K562 (cell line): ENCODE data around the gene CACNG7. TPM values are rescaled to one million over a fixed set of nuclear protein-coding genes. Genes with fewer than 3 reads are reported as not detected.
A peak's percentile ranks its signal among the peaks of the same experiment; 100 is the strongest.

ENCODE experiments used
- ATAC-seq: fragments of 200-7000 bp; cut with Tn5 transposase; 3 replicates; pipeline ENCODE4 v1.9.1; 2020; ENCODE audit warnings: moderate library complexity
- BruUV-seq: library from RNA; stranded (reverse); fragments of 400-500 nt; replicated peaks from 2 replicates; lab custom pipeline; 2021; lab: Mats Ljungman, UMichigan
- CTCF ChIA-PET: fragments of 300-600 bp; formaldehyde crosslinking; extraction: SDS; loops from one replicate; lab custom pipeline; 2021; ENCODE audit warnings: low intra/inter-chr PET ratio; lab: Yijun Ruan, JAX
- POLR2A ChIA-PET: fragments of 300-600, 350-650 bp; sonication (Branson Sonifier 250); formaldehyde crosslinking; extraction: SDS; loops from one replicate; lab custom pipeline; 2021; ENCODE audit warnings: antibody characterized with exemption, inconsistent platforms; lab: Yijun Ruan, JAX
- DNase-seq, 4 experiments: peaks; one replicate each; pipeline versions ENCODE4 v3.0.0 to v3.0.0-alpha.2; 2011 to 2018; ENCODE audit warnings: low spot score in 3 of 4, mixed read lengths in 3 of 4; ENCODE audit errors: extremely low read depth in 1 of 4
- FAIRE-seq: peaks from 2 replicates; lab custom pipeline; 2011; peaks lifted over from hg19 to GRCh38; lab: Jason Lieb, UNC
- H2AFZ ChIP-seq: 2 replicates; pipeline ENCODE4 v1.6.0; 2011; ENCODE audit warnings: low read depth, low read length, control low read depth, inconsistent platforms
- H3K27ac ChIP-seq: fragments of 200-600 bp; 3 replicates; pipeline ENCODE4 v1.8.0; 2011; ENCODE audit warnings: low read depth, mild to moderate bottlenecking, control low read depth, inconsistent platforms, low read length, moderate library complexity, mixed read lengths; ENCODE audit errors: extremely low read depth
- H3K27me3 ChIP-seq, 2 experiments: fragments of 300-600 bp in 1 of 2; 2 replicates in 1 of 2; 3 replicates in 1 of 2; pipeline versions ENCODE4 v1.6.0 to v1.8.0; 2011; ENCODE audit warnings: inconsistent platforms in 2 of 2, low read length in 2 of 2, mild to moderate bottlenecking in 1 of 2, mixed read lengths in 1 of 2, moderate library complexity in 1 of 2; ENCODE audit not compliant: control insufficient read depth in 2 of 2, insufficient read depth in 2 of 2
- H3K36me3 ChIP-seq: fragments of 300-600 bp; 3 replicates; pipeline ENCODE4 v1.8.0; 2011; ENCODE audit warnings: mild to moderate bottlenecking, low read length, inconsistent platforms; ENCODE audit not compliant: control insufficient read depth, insufficient read depth
- H3K4me1 ChIP-seq, 2 experiments: fragments of 200-600 bp in 1 of 2; replicated peaks in 1 of 2; 2 replicates in 1 of 2; 3 replicates in 1 of 2; pipeline versions ENCODE4 v1.5.1 to v1.8.0; 2011; ENCODE audit warnings: inconsistent platforms in 2 of 2, low read length in 2 of 2, mild to moderate bottlenecking in 1 of 2, mixed read lengths in 1 of 2, moderate library complexity in 1 of 2; ENCODE audit not compliant: control insufficient read depth in 2 of 2, insufficient read depth in 2 of 2
- H3K4me2 ChIP-seq: 2 replicates; pipeline ENCODE4 v1.6.1; 2011; ENCODE audit warnings: low read length, control low read depth, inconsistent platforms, mixed read lengths; ENCODE audit not compliant: insufficient read depth
- H3K4me3 ChIP-seq: fragments of 200-600 bp; sonication (generic), shearing (Covaris generic); 2 replicates; pipeline ENCODE4 v1.5.1; 2016; ENCODE audit warnings: control low read depth, inconsistent platforms
- H3K79me2 ChIP-seq: fragments of 200-600 bp; 3 replicates; pipeline ENCODE4 v1.8.0; 2011; ENCODE audit warnings: low read length, inconsistent platforms; ENCODE audit not compliant: control insufficient read depth, insufficient read depth
- H3K9ac ChIP-seq, 2 experiments: 2 replicates each; pipeline versions ENCODE4 v1.6.0 to v1.6.1; 2011; ENCODE audit warnings: low read depth in 2 of 2, low read length in 2 of 2, control low read depth in 1 of 2, inconsistent platforms in 1 of 2, mild to moderate bottlenecking in 1 of 2, mixed read lengths in 1 of 2; ENCODE audit not compliant: insufficient read depth in 1 of 2
- H3K9me1 ChIP-seq: one replicate; pipeline ENCODE4 v1.6.0; 2011; ENCODE audit warnings: inconsistent platforms, mild to moderate bottlenecking, low read length, moderate library complexity; ENCODE audit not compliant: control insufficient read depth, insufficient read depth
- H3K9me3 ChIP-seq: replicated peaks from 2 replicates; pipeline ENCODE4 v1.5.1; 2011; ENCODE audit warnings: low read depth, low read length, inconsistent platforms; ENCODE audit not compliant: control insufficient read depth, insufficient read depth
- H4K20me1 ChIP-seq: replicated peaks from 2 replicates; pipeline ENCODE4 v1.6.1; 2011; ENCODE audit warnings: low read length, inconsistent platforms, mixed read lengths; ENCODE audit not compliant: control insufficient read depth, insufficient read depth
- CTCFL ChIP-seq: IDR thresholded peaks from 2 replicates; pipeline ENCODE4 v1.6.1; 2011; ENCODE audit warnings: borderline replicate concordance, low read depth, mild to moderate bottlenecking, moderate library complexity, low read length; ENCODE audit not compliant: insufficient read depth, poor library complexity, severe bottlenecking
- KLF6 ChIP-seq: fragments of 250-450 bp; sonication (Bioruptor Pico); IDR thresholded peaks from 2 replicates; pipeline ENCODE4 v1.4.0; 2020; ENCODE audit warnings: mild to moderate bottlenecking, moderate library complexity, borderline replicate concordance
- MEIS2 ChIP-seq: fragments of 450-650 bp; IDR thresholded peaks from 2 replicates; pipeline ENCODE4 v1.6.1; 2014; ENCODE audit warnings: mild to moderate bottlenecking; ENCODE audit not compliant: partially characterized antibody
- MTA3 ChIP-seq: fragments of 450-650 bp; formaldehyde crosslinking; IDR thresholded peaks from 2 replicates; pipeline ENCODE4 v1.6.1; 2017; ENCODE audit warnings: mild to moderate bottlenecking, borderline replicate concordance
- PML ChIP-seq: IDR thresholded peaks from 2 replicates; pipeline ENCODE4 v1.6.1; 2012; ENCODE audit warnings: low read length, inconsistent platforms
- POLR2AphosphoS5 ChIP-seq: IDR thresholded peaks from 2 replicates; pipeline ENCODE4 v1.6.1; 2011; ENCODE audit warnings: mild to moderate bottlenecking, low read depth, low read length, moderate library complexity; ENCODE audit not compliant: control insufficient read depth, insufficient read depth
- RAD51 ChIP-seq: fragments of 450-650 bp; IDR thresholded peaks from 2 replicates; pipeline ENCODE4 v1.7.1; 2016; ENCODE audit warnings: low read depth, mild to moderate bottlenecking, borderline replicate concordance
- RBBP5 ChIP-seq: fragments of 200-600 bp; sonication (generic); IDR thresholded peaks from 2 replicates; pipeline ENCODE4 v1.6.1; 2012; ENCODE audit warnings: borderline replicate concordance, mild to moderate bottlenecking, low read length, control low read depth, inconsistent platforms; ENCODE audit not compliant: insufficient read depth, poor library complexity, severe bottlenecking
- RCOR1 ChIP-seq, 2 experiments: IDR thresholded peaks; 2 replicates each; pipeline ENCODE4 v1.6.1; 2012; ENCODE audit warnings: low read depth in 2 of 2, low read length in 2 of 2, borderline replicate concordance in 1 of 2, improper control_type of control experiment in 1 of 2
- SMARCC2 ChIP-seq: fragments of 450-650 bp; IDR thresholded peaks from 2 replicates; pipeline ENCODE4 v1.6.1; 2017; ENCODE audit warnings: antibody characterized with exemption, moderate library complexity, mild to moderate bottlenecking, low read depth
- TEAD2 ChIP-seq: fragments of 450-650 bp; IDR thresholded peaks from 2 replicates; pipeline ENCODE4 v1.6.1; 2016; ENCODE audit warnings: missing genetic modification characterization, control low read depth, missing compliant biosample characterization
- TEAD4 ChIP-seq, 2 experiments: sonication (generic) in 1 of 2; formaldehyde crosslinking in 1 of 2; IDR thresholded peaks; 2 replicates each; pipeline versions ENCODE4 v1.6.1 to v1.8.0; 2012 to 2022; ENCODE audit warnings: borderline replicate concordance in 1 of 2, inconsistent platforms in 1 of 2, low read length in 1 of 2, mild to moderate bottlenecking in 1 of 2, missing genetic modification reagents in 1 of 2
- USF2 ChIP-seq: sonication (generic); formaldehyde crosslinking; IDR thresholded peaks from 2 replicates; pipeline ENCODE4 v1.5.0; 2020; ENCODE audit warnings: missing genetic modification reagents
- ZNF57 ChIP-seq: fragments of 450-650 bp; formaldehyde crosslinking; IDR thresholded peaks from 2 replicates; pipeline ENCODE4 v1.4.0; 2020; ENCODE audit warnings: mild to moderate bottlenecking, moderate library complexity
- ZNF766 ChIP-seq: fragments of 200-800 bp; sonication (Bioruptor generic); conservative IDR thresholded peaks from 2 replicates; pipeline ENCODE4 v1.6.1; 2016; ENCODE audit warnings: missing genetic modification characterization, missing compliant biosample characterization
- whole genome bisulfite sequencing: fragments of 100-300 bp; shearing (Covaris generic); methylation state at CpG from one replicate; pipeline ENCODE4 v1.1.6; 2016; ENCODE audit warnings: low coverage, mixed read lengths; ENCODE audit not compliant: insufficient coverage; ENCODE audit errors: missing lambda C conversion rate; 5-methylcytosine and 5-hydroxymethylcytosine counted together
- in situ Hi-C: fragments of 300-500 bp; cut with MboI; formaldehyde crosslinking; loops from 4 replicates; pipeline ENCODE4 v1.15.0; 2018; ENCODE audit warnings: inconsistent platforms, mixed read lengths
- intact Hi-C: fragments of 100-400 bp; cut with micrococcal nuclease; formaldehyde crosslinking; loops from 2 replicates; pipeline ENCODE4 v1.14.2; 2022
- polyA plus RNA-seq, 8 experiments: library from polyadenylated mRNA; depleted of rRNA in 4 of 8; stranded (reverse) in 5 of 8; unstranded in 3 of 8; fragments of >200 nt; fragmentation: Nextera tagmentation in 2 of 8; fragmentation: Illumina TruSeq in 1 of 8; extraction: Ambion mirVana in 2 of 8; extraction: Trizol in 1 of 8; gene quantifications; 2 replicates each; pipeline versions ENCODE4 v1.2.1 to v1.2.3, GENCODE V29; 2011 to 2014; ENCODE audit warnings: inconsistent platforms in 1 of 8, missing spikeins in 1 of 8
- total RNA-seq, 7 experiments: library from RNA; depleted of rRNA in 6 of 7; stranded (reverse); fragments of >200 nt in 6 of 7; fragmentation: Illumina TruSeq in 2 of 7; extraction: Trizol in 2 of 7; gene quantifications; 2 replicates each; pipeline versions ENCODE4 v1.2.1 to v1.2.3, GENCODE V29; 2011 to 2021; ENCODE audit warnings: low replicate concordance in 1 of 7

CACNG7 gene
- total and polyA plus RNA-seq, 9 of the 15 experiments (the other 6 are each of a cell fraction or from before 2014, with no cell fraction given), result not detected

DNA sequence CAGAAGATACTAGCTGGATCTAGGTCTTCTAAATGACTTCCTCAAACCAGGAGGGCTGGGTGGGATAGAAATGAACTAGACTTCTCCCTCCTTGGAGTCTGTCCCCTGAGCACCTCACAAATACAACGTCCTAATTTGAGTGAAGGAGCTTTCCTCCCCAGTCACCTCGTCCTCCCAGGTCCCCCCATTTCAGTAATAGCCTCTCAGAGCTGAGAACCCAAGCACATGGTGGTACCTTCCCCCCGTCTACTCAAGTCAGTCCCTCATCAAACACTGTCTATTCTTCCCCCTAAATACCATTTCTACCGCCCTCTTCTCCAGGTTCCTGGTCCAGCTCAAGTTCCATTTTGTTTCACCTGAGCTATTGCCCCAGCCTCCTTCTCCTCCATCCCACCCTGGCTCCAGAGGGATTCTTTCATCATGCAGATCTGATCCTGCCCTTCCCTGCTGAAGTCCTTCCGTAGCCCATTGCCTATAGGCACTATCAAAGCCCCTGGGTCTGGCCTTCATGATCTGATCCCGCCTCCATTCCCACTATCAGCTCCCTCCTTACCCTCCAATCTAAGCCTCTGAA is 32.3 kb upstream of the CACNG7 start (continued):
- TF ChIP-seq POLR2AphosphoS5, result peak; percentile 43; the same call in 1 of the 2 replicates
- no peak for TF ChIP-seq KLF6
- TF ChIP-seq RBBP5, result no peak
- TF ChIP-seq MTA3, result no peak
- TF ChIP-seq ZNF766 (CRISPR knock-in tag), result 0 out of 2 replicates have a peak, but pooled peaks have one; percentile 26

GRCh38 chr19:53877361-53877766 is 31.7 kb upstream of the CACNG7 start:
- Histone ChIP-seq H3K4me3 (no peak overlapping the region), H3K4me2 (no peak overlapping the region), H3K79me2 (peaks cover 12% of the 10 kb centered on the region), H3K9ac (no peak overlapping the region), H3K27ac (no peak overlapping the region), H3K9me1 (no peaks in the 10 kb centered on the region), H3K4me1 (peaks cover 0 to 40% of the 10 kb centered on the region in 2 experiments; a peak in 3 of 5 replicates), H4K20me1 (0 out of 2 replicates have a peak, but pooled peaks cover 5% of the 10 kb centered on the region), H3K36me3 (peaks cover 34% of the 10 kb centered on the region; the same call in 2 of the 3 replicates), H3K27me3 (no peaks in the 10 kb centered on the region), H3K9me3 (no peaks in the 10 kb centered on the region), H2AFZ (no peak overlapping the region)
- no TSS peak for BruUV-seq
- in situ Hi-C loops, result no loop called here
- DNase-seq, result no peak
- intact Hi-C loops, result no loop called here
- WGBS, result 55% methylated on average over 10 of the region's 10 CpGs
- CTCF ChIA-PET, result no interaction called here
- FAIRE-seq, result peak; percentile 49
- ATAC-seq, result no peak
- POLR2A ChIA-PET, result interaction anchor here (0.5 to 4.3 kb wide), 4 partner anchors 10 to 278 kb away, joined by 3 to 27 read pairs (median 6); partner anchors contain the start of gene MYADM
- TF ChIP-seq CTCFL (no peak), TEAD4 (IDR thresholded peaks at IDR 0.05; ENCODE audit: low read length) (no peak; the same call in 1 of the 2 replicates), TEAD4 (CRISPR knock-in tag; IDR thresholded peaks at IDR 0.05; ENCODE audit: borderline replicate concordance) (no peak), MEIS2 (no peak), TEAD2 (tag) (no peak), RAD51 (peak; percentile 90), ZNF57 (no peak), SMARCC2 (no peak), PML (0 out of 2 replicates have a peak, but pooled peaks have one; percentile 22), USF2 (peak; percentile 45; the same call in 1 of the 2 replicates), RCOR1 (IDR thresholded peaks at IDR 0.05; ENCODE audit: borderline replicate concordance in 1 of 2, low read depth in 2 of 2, low read length in 2 of 2) (no peak)
